HUES48 (cell line): Measurements from ENCODE around the gene IQCN.

Experiments used
- H3K27ac ChIP-seq: one replicate; pipeline ENCODE4 v1.7.0; 2013; ENCODE audit warnings: low read depth, low read length, inconsistent platforms
- H3K27me3 ChIP-seq: 2 replicates; pipeline ENCODE4 v1.6.1; 2013; ENCODE audit warnings: mild to moderate bottlenecking, low read length; ENCODE audit not compliant: control insufficient read depth, insufficient read depth
- H3K36me3 ChIP-seq: 2 replicates; pipeline ENCODE4 v1.6.1; 2013; ENCODE audit warnings: low read length; ENCODE audit not compliant: control insufficient read depth, insufficient read depth
- H3K4me1 ChIP-seq: 2 replicates; pipeline ENCODE4 v1.6.1; 2013; ENCODE audit warnings: mild to moderate bottlenecking, low read length; ENCODE audit not compliant: control insufficient read depth, insufficient read depth
- H3K4me3 ChIP-seq: 2 replicates; pipeline ENCODE4 v1.5.1; 2013; ENCODE audit warnings: mild to moderate bottlenecking, low read depth, low read length
- H3K9ac ChIP-seq: 2 replicates; pipeline ENCODE4 v1.6.1; 2013; ENCODE audit warnings: mild to moderate bottlenecking, low read depth, low read length, moderate library complexity
- H3K9me3 ChIP-seq: 2 replicates; pipeline ENCODE4 v1.6.1; 2013; ENCODE audit warnings: low read length; ENCODE audit not compliant: control insufficient read depth, insufficient read depth

Gene IQCN

GRCh38 chr19:18259893-18260292 lies 14.4 kb downstream of the IQCN start:
- Histone ChIP-seq H3K27me3 (peaks cover 7% of the 10 kb centered on the region), H3K9me3 (no peaks in the 10 kb centered on the region; the same call in 1 of the 2 replicates), H3K9ac (no peak overlapping the region), H3K27ac (no peak overlapping the region), H3K4me3 (no peak overlapping the region), H3K4me1 (peaks cover 3% of the 10 kb centered on the region), H3K36me3 (no peaks in the 10 kb centered on the region)

DNA sequence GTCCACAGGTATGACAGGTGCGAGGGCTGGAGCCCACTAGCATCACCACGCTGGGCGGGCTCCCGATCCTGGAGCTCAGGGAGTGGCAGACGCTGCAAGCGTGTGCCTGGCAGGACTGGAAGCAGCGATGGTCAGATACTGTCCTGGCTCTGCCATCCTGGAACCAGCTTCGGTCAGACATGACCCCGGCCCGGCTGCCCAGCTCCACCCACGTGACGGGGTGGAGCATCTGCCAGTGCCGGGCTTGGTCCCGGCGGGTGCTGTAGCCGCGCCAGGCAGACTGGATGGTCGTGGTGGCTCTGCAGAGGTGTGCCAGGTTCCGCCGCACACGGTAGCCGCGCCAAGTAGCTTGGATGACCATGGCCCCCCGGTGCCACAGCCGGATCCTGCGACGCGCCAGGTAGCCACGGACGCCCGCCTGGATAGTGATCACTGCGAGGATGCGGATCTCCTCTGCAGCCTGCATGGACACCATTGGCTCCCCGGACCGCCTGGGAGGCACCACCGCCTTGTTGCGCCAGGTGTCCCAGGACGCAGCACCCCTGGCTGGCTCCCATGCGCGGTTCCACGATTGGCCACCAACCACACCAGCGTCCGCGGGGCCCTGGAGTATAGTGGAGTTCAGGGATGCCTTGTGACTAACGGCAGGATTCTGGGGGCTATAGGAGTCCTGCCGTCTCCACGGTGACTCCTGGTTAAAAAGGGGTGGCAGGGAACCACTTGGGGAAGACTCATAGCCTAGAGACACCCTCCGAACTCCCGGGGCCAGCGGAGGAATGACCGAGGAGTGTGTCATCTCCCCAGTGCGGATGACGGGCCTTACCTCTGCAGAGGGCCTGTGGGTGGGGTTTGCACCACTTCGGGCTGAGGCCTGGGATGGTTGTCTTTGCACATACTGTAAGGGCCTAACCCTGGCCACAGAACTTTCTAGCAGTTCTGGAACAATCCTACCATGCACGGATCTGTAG lies 16.5 kb downstream of the IQCN start:
- Histone ChIP-seq H3K36me3 (no peaks in the 10 kb centered on the region), H3K4me3 (no peak overlapping the region), H3K9ac (no peak overlapping the region), H3K27ac (no peak overlapping the region), H3K27me3 (peaks cover 15% of the 10 kb centered on the region), H3K9me3 (no peaks in the 10 kb centered on the region; the same call in 1 of the 2 replicates), H3K4me1 (peaks cover 6% of the 10 kb centered on the region)

- H3K36me3 ChIP-seq = no peaks in the 10 kb centered on the region
- H3K4me3 ChIP-seq = peak overlapping the region; percentile 3; the same call in 1 of the 2 replicates
- H3K9me3 ChIP-seq = no peaks in the 10 kb centered on the region
- no peak overlapping the region for H3K27ac ChIP-seq
- H3K9ac ChIP-seq = no peak overlapping the region
- peaks cover 7% of the 10 kb centered on the region for H3K27me3 ChIP-seq
- peaks cover 6% of the 10 kb centered on the region for H3K4me1 ChIP-seq
These were observed 19.4 kb downstream of the IQCN start for GRCh38 chr19:18254546-18255503.

GRCh38 chr19:18253716-18254115 lies 20.5 kb downstream of the IQCN start:
- Histone ChIP-seq H3K36me3 (no peaks in the 10 kb centered on the region), H3K4me1 (peaks cover 6% of the 10 kb centered on the region), H3K27me3 (peaks cover 7% of the 10 kb centered on the region), H3K4me3 (no peak overlapping the region), H3K27ac (no peak overlapping the region), H3K9ac (no peak overlapping the region), H3K9me3 (no peaks in the 10 kb centered on the region)

DNA sequence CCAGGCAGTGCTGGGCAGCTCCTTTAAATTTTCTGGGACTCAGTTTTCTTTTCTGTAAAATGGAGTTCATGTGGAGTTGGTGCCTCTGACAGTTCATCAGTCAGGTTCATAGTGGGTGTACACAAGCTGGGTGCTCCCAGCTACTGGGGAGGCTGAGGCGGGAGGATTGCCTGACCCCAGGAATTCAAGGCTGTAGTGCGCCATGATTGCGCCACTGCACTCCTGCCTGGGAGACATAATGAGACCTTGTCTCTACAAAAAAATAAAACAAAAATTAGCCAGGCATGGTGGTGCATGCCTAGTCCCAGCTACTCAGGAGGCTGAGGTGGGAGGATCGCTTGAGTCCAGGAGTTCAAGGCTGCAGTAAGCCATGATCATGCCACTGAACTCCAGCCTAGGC lies 21.1 kb downstream of the IQCN start:
- no peak overlapping the region for H3K4me3 ChIP-seq
- H3K4me1 ChIP-seq = peaks cover 6% of the 10 kb centered on the region
- H3K27me3 ChIP-seq = peaks cover 7% of the 10 kb centered on the region
- H3K36me3 ChIP-seq = no peaks in the 10 kb centered on the region
- H3K27ac ChIP-seq = no peak overlapping the region
- H3K9ac ChIP-seq = no peak overlapping the region
- no peaks in the 10 kb centered on the region for H3K9me3 ChIP-seq

- Histone ChIP-seq H3K36me3 (no peaks in the 10 kb centered on the region), H3K27me3 (peaks cover 7% of the 10 kb centered on the region; the same call in 1 of the 2 replicates), H3K9me3 (no peaks in the 10 kb centered on the region), H3K9ac (no peak overlapping the region), H3K4me1 (peaks cover 6% of the 10 kb centered on the region), H3K4me3 (no peak overlapping the region), H3K27ac (no peak overlapping the region)
These were observed 21.9 kb downstream of the IQCN start for GRCh38 chr19:18252370-18252717.

- no peaks in the 10 kb centered on the region for H3K9me3 ChIP-seq
These were observed 22.5 kb downstream of the IQCN start for GRCh38 chr19:18251587-18252369.

DNA sequence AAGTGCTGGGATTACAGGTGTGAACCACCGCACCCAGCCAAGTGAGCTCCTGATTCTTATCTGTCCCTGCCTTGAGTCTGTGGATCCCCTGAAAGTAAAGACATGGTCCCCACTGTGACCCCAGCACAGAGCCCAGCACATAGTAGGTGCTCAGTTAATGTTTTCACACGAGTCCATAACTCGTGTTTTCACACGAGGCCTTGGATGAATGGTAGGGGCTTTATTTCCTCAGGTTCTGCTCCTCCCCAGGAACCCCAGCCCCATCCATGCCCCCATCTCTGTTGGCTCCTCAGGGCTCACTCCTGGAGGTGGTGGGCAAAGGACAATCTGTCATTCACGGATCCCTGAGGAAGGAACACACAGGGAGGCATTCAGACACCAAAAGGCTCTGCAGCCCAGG lies 24.4 kb downstream of the IQCN start:
- Histone ChIP-seq H3K36me3 (no peaks in the 10 kb centered on the region), H3K9me3 (no peaks in the 10 kb centered on the region), H3K27me3 (peaks cover 7% of the 10 kb centered on the region; the same call in 1 of the 2 replicates), H3K9ac (no peak overlapping the region), H3K4me3 (no peak overlapping the region), H3K4me1 (peaks cover 3% of the 10 kb centered on the region), H3K27ac (no peak overlapping the region)

More at GRCh38 chr19:18251587-18252369, 22.5 kb downstream of the IQCN start:
- Histone ChIP-seq H3K27me3 (peaks cover 7% of the 10 kb centered on the region; the same call in 1 of the 2 replicates), H3K4me3 (no peak overlapping the region), H3K4me1 (peaks cover 6% of the 10 kb centered on the region), H3K27ac (no peak overlapping the region), H3K36me3 (no peaks in the 10 kb centered on the region), H3K9ac (no peak overlapping the region)

DNA sequence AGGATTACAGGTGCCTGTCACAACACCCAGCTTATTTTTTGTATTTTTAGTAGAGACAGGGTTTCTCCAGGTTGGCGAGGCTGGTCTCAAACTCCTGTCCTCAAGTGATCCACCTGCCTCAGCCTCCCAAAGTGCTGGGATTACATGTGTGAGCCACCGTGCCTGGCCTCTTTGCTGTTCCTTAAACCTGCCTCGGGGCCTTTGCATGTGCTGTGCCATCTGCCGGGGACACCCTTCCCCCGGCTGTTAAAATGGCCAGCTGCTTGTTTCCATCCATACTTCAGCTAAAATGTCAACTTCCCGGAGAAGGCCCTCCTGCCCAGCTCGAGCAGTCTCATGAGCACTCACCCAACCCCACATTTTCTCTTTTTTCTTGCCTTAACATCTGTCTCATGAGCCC lies 29.0 kb downstream of the IQCN start:
- H3K4me1 ChIP-seq = no peaks in the 10 kb centered on the region; the same call in 1 of the 2 replicates
- no peaks in the 10 kb centered on the region for H3K9me3 ChIP-seq
- no peaks in the 10 kb centered on the region for H3K27me3 ChIP-seq
- H3K36me3 ChIP-seq = no peaks in the 10 kb centered on the region
- no peak overlapping the region for H3K27ac ChIP-seq
- H3K9ac ChIP-seq = no peak overlapping the region
- H3K4me3 ChIP-seq = no peak overlapping the region

- Histone ChIP-seq H3K27ac (no peak overlapping the region), H3K9ac (no peak overlapping the region), H3K36me3 (no peaks in the 10 kb centered on the region), H3K27me3 (no peaks in the 10 kb centered on the region), H3K4me3 (no peak overlapping the region), H3K4me1 (no peaks in the 10 kb centered on the region), H3K9me3 (no peaks in the 10 kb centered on the region)
These were observed 34.9 kb downstream of the IQCN start for GRCh38 chr19:18239303-18239702.
